ENCODE results near the gene BAIAP2. TPM values are rescaled to one million over a fixed set of nuclear protein-coding genes. Genes with fewer than 3 reads are reported as not detected.

The BAIAP2 gene
- total and polyA plus RNA-seq, 4 experiments from 2014 or later = 2.1 to 7.2 (median 5.5) TPM

- CTCF ChIA-PET (ENCODE audit: partially characterized antibody) = no interaction called here
- Mint-ChIP-seq H3K4me3 (no peak overlapping the region), H3K27me3 (peaks cover 2 to 7% of the 10 kb centered on the region in 2 donors), H3K4me1 (peaks cover 0 to 8% (median 3%) of the 10 kb centered on the region in 4 donors), H3K36me3 (no peaks in the 10 kb centered on the region), H3K27ac (no peak overlapping the region), H3K9me3 (no peaks in the 10 kb centered on the region)
- Histone ChIP-seq H3K4me3 (ENCODE audit: low read length in 2 of 2) (no peak overlapping the region), H3K27me3 (ENCODE audit: insufficient read depth, low read length) (no peaks in the 10 kb centered on the region), H3K36me3 (ENCODE audit: insufficient read depth, low read length) (no peaks in the 10 kb centered on the region), H3K27ac (ENCODE audit: low read depth, low read length) (no peak overlapping the region), H3K4me1 (ENCODE audit: insufficient read depth, low read length) (no peaks in the 10 kb centered on the region), H3K9me3 (ENCODE audit: control insufficient read depth in 1 of 2, low read length in 2 of 2) (no peaks in the 10 kb centered on the region)
- DNase-seq = peak in 1 of 5 donors; percentile 8
- POLR2A ChIA-PET (ENCODE audit: partially characterized antibody) = no interaction called here
- intact Hi-C loops (cut with micrococcal nuclease) = no loop called here
Measured at GRCh38 chr17:81154961-81155360, 120.0 kb downstream of the BAIAP2 start.

GRCh38 chr17:81156866-81157805 lies 122.2 kb downstream of the BAIAP2 start:
- intact Hi-C loops (cut with micrococcal nuclease) = no loop called here
- DNase-seq = no peak
- Mint-ChIP-seq H3K4me1 (peaks cover 0 to 8% (median 4%) of the 10 kb centered on the region in 4 donors), H3K4me3 (no peak overlapping the region), H3K36me3 (no peaks in the 10 kb centered on the region), H3K9me3 (no peaks in the 10 kb centered on the region), H3K27me3 (peaks cover 3 to 7% of the 10 kb centered on the region in 2 donors), H3K27ac (no peak overlapping the region)
- Histone ChIP-seq H3K9me3 (ENCODE audit: control insufficient read depth in 1 of 2, low read length in 2 of 2) (no peaks in the 10 kb centered on the region), H3K27me3 (ENCODE audit: insufficient read depth, low read length) (peaks cover 3% of the 10 kb centered on the region), H3K36me3 (ENCODE audit: insufficient read depth, low read length) (no peaks in the 10 kb centered on the region), H3K4me3 (ENCODE audit: low read length in 2 of 2) (no peak overlapping the region), H3K4me1 (ENCODE audit: insufficient read depth, low read length) (no peaks in the 10 kb centered on the region), H3K27ac (ENCODE audit: low read depth, low read length) (no peak overlapping the region)
- ChIA-PET POLR2A (ENCODE audit: partially characterized antibody) (no interaction called here), CTCF (ENCODE audit: partially characterized antibody) (no interaction called here)

- CTCF ChIA-PET (ENCODE audit: partially characterized antibody) = no interaction called here
- H3K27ac Mint-ChIP-seq = no peak overlapping the region
- H3K36me3 Mint-ChIP-seq = no peaks in the 10 kb centered on the region
- peaks cover 0 to 6% (median 3%) of the 10 kb centered on the region in 4 donors for H3K4me1 Mint-ChIP-seq
- no peak overlapping the region for H3K27ac ChIP-seq (ENCODE audit: low read depth, low read length)
- POLR2A ChIA-PET (ENCODE audit: partially characterized antibody) = no interaction called here
- intact Hi-C loops (cut with micrococcal nuclease) = no loop called here
- H3K4me3 Mint-ChIP-seq = no peak overlapping the region
- no peaks in the 10 kb centered on the region for H3K9me3 ChIP-seq (ENCODE audit: control insufficient read depth in 1 of 2, low read length in 2 of 2)
- H3K9me3 Mint-ChIP-seq = no peaks in the 10 kb centered on the region
- H3K4me3 ChIP-seq (ENCODE audit: low read length in 2 of 2) = no peak overlapping the region
- H3K4me1 ChIP-seq (ENCODE audit: insufficient read depth, low read length) = no peaks in the 10 kb centered on the region
- peaks cover 3% of the 10 kb centered on the region for H3K27me3 ChIP-seq (ENCODE audit: insufficient read depth, low read length)
- no peaks in the 10 kb centered on the region for H3K36me3 ChIP-seq (ENCODE audit: insufficient read depth, low read length)
- DNase-seq = no peak
- peaks cover 6 to 7% of the 10 kb centered on the region in 2 donors for H3K27me3 Mint-ChIP-seq
Measured at GRCh38 chr17:81157848-81158687, 123.1 kb downstream of the BAIAP2 start.

GRCh38 chr17:81158688-81159590 lies 124.0 kb downstream of the BAIAP2 start:
- Mint-ChIP-seq H3K9me3 (no peaks in the 10 kb centered on the region), H3K4me1 (peaks cover 0 to 1% (median 0%) of the 10 kb centered on the region in 4 donors), H3K27ac (no peak overlapping the region), H3K36me3 (no peaks in the 10 kb centered on the region), H3K4me3 (no peak overlapping the region), H3K27me3 (peaks cover 7 to 8% of the 10 kb centered on the region in 2 donors)
- Histone ChIP-seq H3K9me3 (ENCODE audit: control insufficient read depth in 1 of 2, low read length in 2 of 2) (no peaks in the 10 kb centered on the region), H3K4me3 (ENCODE audit: low read length in 2 of 2) (no peak overlapping the region), H3K27ac (ENCODE audit: low read depth, low read length) (no peak overlapping the region), H3K27me3 (ENCODE audit: insufficient read depth, low read length) (peaks cover 3% of the 10 kb centered on the region), H3K4me1 (ENCODE audit: insufficient read depth, low read length) (no peaks in the 10 kb centered on the region), H3K36me3 (ENCODE audit: insufficient read depth, low read length) (no peaks in the 10 kb centered on the region)
- ChIA-PET POLR2A (ENCODE audit: partially characterized antibody) (no interaction called here), CTCF (ENCODE audit: partially characterized antibody) (no interaction called here)
- DNase-seq = no peak
- intact Hi-C loops (cut with micrococcal nuclease) = no loop called here

- ChIA-PET POLR2A (ENCODE audit: partially characterized antibody) (no interaction called here), CTCF (ENCODE audit: partially characterized antibody) (no interaction called here)
- H3K4me3 Mint-ChIP-seq = no peak overlapping the region
Measured at GRCh38 chr17:81159611-81160265, 124.8 kb downstream of the BAIAP2 start.

GRCh38 chr17:81160306-81160705 lies 125.4 kb downstream of the BAIAP2 start:
- no peaks in the 10 kb centered on the region for H3K36me3 ChIP-seq (ENCODE audit: insufficient read depth, low read length)
- H3K27ac ChIP-seq (ENCODE audit: low read depth, low read length) = no peak overlapping the region
- Mint-ChIP-seq H3K36me3 (no peaks in the 10 kb centered on the region), H3K27me3 (peaks cover 10 to 12% of the 10 kb centered on the region in 2 donors), H3K9me3 (no peaks in the 10 kb centered on the region), H3K27ac (no peak overlapping the region), H3K4me1 (peaks cover 0 to 1% (median 0%) of the 10 kb centered on the region in 4 donors), H3K4me3 (peak overlapping the region in 1 of 8 donors; percentile 34)
- CTCF ChIA-PET (ENCODE audit: partially characterized antibody) = no interaction called here
- intact Hi-C loops (cut with micrococcal nuclease) = no loop called here
- H3K4me1 ChIP-seq (ENCODE audit: insufficient read depth, low read length) = no peaks in the 10 kb centered on the region
- no peak overlapping the region for H3K4me3 ChIP-seq (ENCODE audit: low read length in 2 of 2)
- DNase-seq = peak in 1 of 5 donors; percentile 16
- peaks cover 3% of the 10 kb centered on the region for H3K27me3 ChIP-seq (ENCODE audit: insufficient read depth, low read length)
- no peaks in the 10 kb centered on the region for H3K9me3 ChIP-seq (ENCODE audit: control insufficient read depth in 1 of 2, low read length in 2 of 2)
- POLR2A ChIA-PET (ENCODE audit: partially characterized antibody) = no interaction called here

More at GRCh38 chr17:81159611-81160265, 124.8 kb downstream of the BAIAP2 start:
- H3K4me1 ChIP-seq (ENCODE audit: insufficient read depth, low read length) = no peaks in the 10 kb centered on the region
- DNase-seq = peak in 1 of 5 donors; percentile 28
- peaks cover 0 to 1% (median 0%) of the 10 kb centered on the region in 4 donors for H3K4me1 Mint-ChIP-seq
- peaks cover 10 to 12% of the 10 kb centered on the region in 2 donors for H3K27me3 Mint-ChIP-seq
- no peaks in the 10 kb centered on the region for H3K9me3 Mint-ChIP-seq
- peaks cover 3% of the 10 kb centered on the region for H3K27me3 ChIP-seq (ENCODE audit: insufficient read depth, low read length)
- H3K36me3 Mint-ChIP-seq = no peaks in the 10 kb centered on the region
- H3K9me3 ChIP-seq (ENCODE audit: control insufficient read depth in 1 of 2, low read length in 2 of 2) = no peaks in the 10 kb centered on the region
- H3K4me3 ChIP-seq (ENCODE audit: low read length in 2 of 2) = no peak overlapping the region
- H3K27ac ChIP-seq (ENCODE audit: low read depth, low read length) = no peak overlapping the region
- H3K36me3 ChIP-seq (ENCODE audit: insufficient read depth, low read length) = no peaks in the 10 kb centered on the region
- intact Hi-C loops (cut with micrococcal nuclease) = no loop called here
- no peak overlapping the region for H3K27ac Mint-ChIP-seq

Measured in CD4-positive, alpha-beta memory T cell (primary cell).